ENCODE measurements around the gene CYCS.

- TF ChIP-seq GTF2F1 (IDR thresholded peaks at IDR 0.05; ENCODE audit: borderline replicate concordance, low read depth, low read length) (no peak), BRCA1 (IDR thresholded peaks at IDR 0.05; ENCODE audit: low read depth, low read length) (no peak), SRF (IDR thresholded peaks at IDR 0.05; ENCODE audit: low read depth, low read length) (no peak), POLR2A (IDR thresholded peaks at IDR 0.05; ENCODE audit: control extremely low read depth in 1 of 2, low read depth in 2 of 2, low read length in 2 of 2) (no peak), TAF1 (IDR thresholded peaks at IDR 0.05; ENCODE audit: low read depth, low read length) (no peak)
Observed at GRCh38 chr7:25151773-25152172, 26.7 kb upstream of the CYCS start.
